Lower leg skin (tissue), 3 donors: ENCODE data around the gene CELA2B.

Experiments
- CTCF ChIP-seq, 3 donors: fragments of 450-650 bp; IDR thresholded peaks; one replicate each; pipeline ENCODE4 v1.5.1; 2016; ENCODE audit warnings: antibody characterized with exemption in 3 of 3, mild to moderate bottlenecking in 3 of 3, moderate library complexity in 2 of 3
- POLR2A ChIP-seq, 2 donors: fragments of 450-650 bp; IDR thresholded peaks; one replicate each; pipeline ENCODE4 v1.6.1; 2016 to 2017; ENCODE audit warnings: antibody characterized with exemption in 2 of 2, mild to moderate bottlenecking in 1 of 2, moderate library complexity in 1 of 2

GRCh38 chr1:15523104-15524020 is 47.5 kb downstream of the CELA2B start:
- TF ChIP-seq POLR2A (IDR thresholded peaks at IDR 0.05) (no peak), CTCF (IDR thresholded peaks at IDR 0.05) (no peak)
